Measurements from ENCODE around the gene TBXAS1. TPM values are rescaled to one million over a fixed set of nuclear protein-coding genes. Genes with fewer than 3 reads are reported as not detected.
"Not testable (repeated sequence)": the region's sequence is repeated elsewhere in the genome, so short reads cannot be mapped to it uniquely, and the experiment has no call there.

Gene TBXAS1
- total RNA-seq, 1 donor, result 67.8 TPM

DNA sequence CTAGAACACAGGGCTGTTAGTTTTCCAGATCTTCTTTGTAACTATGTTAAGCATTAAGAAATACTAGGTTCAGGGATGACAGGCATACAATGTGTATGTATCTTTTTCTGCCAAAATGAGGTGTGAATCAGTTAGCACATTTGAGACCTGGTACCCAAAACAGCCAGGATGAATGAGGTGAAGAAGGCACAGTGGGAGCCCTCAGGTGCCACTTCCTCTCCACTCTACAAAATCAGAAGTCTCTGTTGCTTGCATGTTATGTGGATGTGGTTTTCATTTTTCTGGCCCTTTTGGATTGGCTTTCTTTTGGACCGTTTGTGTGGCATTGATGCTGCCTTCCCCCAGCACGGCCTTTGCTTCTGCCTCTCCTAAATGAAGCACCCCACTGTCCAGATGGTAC lies 15.4 kb upstream of the TBXAS1 start:
- Histone ChIP-seq H3K4me1 (ENCODE audit: insufficient read depth, low read length) (no peaks in the 10 kb centered on the region), H3K9me3 (ENCODE audit: low read depth, low read length) (no peaks in the 10 kb centered on the region), H3K27me3 (ENCODE audit: insufficient read depth, low read length) (no peaks in the 10 kb centered on the region), H3K4me3 (ENCODE audit: low read length) (no peak overlapping the region)

DNA sequence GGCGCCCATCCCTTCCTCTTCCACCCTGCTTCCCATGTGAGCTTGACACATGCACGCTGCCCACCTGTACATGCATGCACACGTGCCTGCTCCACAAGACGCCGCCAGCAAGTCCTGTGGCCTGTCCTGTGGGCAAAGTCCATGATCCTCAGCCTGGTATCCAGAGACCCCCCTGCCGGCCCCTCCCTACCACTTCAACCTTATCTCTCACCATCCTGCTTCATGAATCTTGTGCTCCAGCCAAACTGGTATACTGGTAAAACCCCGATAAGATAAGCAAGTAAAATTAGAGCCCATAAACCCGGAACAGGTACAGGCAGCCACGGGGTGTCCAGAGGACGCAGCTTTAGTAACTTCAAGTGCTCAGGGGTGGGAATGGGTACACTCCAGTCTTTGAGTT lies 11.8 kb upstream of the TBXAS1 start:
- Histone ChIP-seq H3K27me3 (ENCODE audit: insufficient read depth, low read length) (no peaks in the 10 kb centered on the region), H3K4me3 (ENCODE audit: low read length) (no peak overlapping the region), H3K9me3 (ENCODE audit: low read depth, low read length) (no peaks in the 10 kb centered on the region), H3K4me1 (ENCODE audit: insufficient read depth, low read length) (peaks cover 4% of the 10 kb centered on the region)

DNA sequence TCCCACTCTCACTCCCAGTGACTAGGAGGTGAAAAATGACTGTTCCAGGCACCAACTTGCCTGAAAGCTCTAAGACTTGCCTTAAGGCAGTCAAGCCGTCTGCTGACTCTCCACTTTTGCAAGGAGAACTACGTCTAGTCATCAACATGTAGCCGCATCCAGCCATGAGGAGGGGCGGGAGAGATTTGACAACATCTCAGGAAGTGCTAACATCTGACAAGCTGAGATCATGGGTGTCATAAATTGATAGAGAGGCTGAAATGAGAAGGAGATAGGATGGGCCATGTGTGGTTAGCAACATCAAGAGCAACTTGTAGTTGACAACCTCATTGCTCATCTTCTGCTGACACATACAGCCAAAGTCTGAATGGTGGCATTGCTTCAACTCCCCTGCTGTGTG lies 9.0 kb upstream of the TBXAS1 start:
- Histone ChIP-seq H3K4me1 (ENCODE audit: insufficient read depth, low read length) (peaks cover 4% of the 10 kb centered on the region), H3K9me3 (ENCODE audit: low read depth, low read length) (no peaks in the 10 kb centered on the region), H3K4me3 (ENCODE audit: low read length) (no peak overlapping the region), H3K27me3 (ENCODE audit: insufficient read depth, low read length) (no peaks in the 10 kb centered on the region)

DNA sequence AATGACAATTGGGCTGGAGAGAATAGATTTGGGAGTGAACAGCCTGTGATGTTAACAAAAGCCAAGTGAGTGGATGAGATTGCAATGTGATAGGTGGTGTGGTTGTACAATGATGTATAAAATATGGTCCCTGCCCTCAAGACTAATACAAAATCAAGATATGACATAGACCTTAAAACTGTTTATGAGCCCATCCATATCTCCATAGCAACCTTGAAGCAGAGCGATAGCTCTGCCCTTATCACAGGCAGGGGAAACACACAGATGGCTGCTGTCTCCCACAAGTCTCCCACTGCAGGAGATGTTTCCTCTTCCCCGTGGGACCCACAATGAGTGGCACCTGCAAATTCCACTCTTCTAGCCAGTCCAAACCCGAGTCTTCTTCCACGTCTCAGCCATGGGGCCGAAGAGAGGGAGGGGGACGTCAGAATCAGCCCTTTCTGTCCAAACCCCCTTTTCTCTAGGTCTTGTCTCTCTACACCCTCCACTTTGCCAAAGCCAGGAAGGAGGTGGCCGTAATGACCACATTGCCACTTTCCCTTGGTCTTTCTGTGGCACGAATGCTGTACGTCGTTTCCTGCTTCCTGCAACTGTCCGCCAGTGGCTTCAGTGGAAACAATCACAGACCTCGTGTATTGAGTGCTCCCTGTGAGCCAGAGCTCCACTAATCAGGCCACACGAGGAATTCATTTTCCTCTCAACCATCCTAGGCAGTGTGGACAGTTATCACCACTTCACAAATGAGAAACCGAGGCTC lies 7.5 kb upstream of the TBXAS1 start:
- Histone ChIP-seq H3K9me3 (ENCODE audit: low read depth, low read length) (no peaks in the 10 kb centered on the region), H3K4me3 (ENCODE audit: low read length) (no peak overlapping the region), H3K4me1 (ENCODE audit: insufficient read depth, low read length) (peaks cover 4% of the 10 kb centered on the region), H3K27me3 (ENCODE audit: insufficient read depth, low read length) (no peaks in the 10 kb centered on the region)

DNA sequence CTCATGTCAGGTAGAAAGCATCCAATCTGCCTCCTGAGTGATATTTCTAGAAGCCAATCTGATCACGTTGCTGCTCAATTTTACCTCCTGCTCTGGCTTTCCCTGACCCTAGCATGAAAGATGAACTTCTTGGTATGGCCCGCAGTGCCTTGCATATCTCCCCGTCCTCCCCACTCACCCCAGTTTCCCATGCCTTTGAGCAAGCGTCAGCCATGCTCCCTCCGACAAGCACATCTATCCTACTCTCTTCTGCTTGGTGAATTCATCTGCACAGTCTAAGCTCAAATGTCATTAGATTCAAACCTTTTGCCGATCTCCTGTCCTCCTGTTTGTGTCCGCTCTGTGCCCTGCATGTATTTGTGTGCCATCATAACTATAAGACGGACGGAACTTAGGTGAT lies 6.2 kb upstream of the TBXAS1 start:
- peaks cover 4% of the 10 kb centered on the region for H3K4me1 ChIP-seq (ENCODE audit: insufficient read depth, low read length)
- H3K27me3 ChIP-seq (ENCODE audit: insufficient read depth, low read length), result no peaks in the 10 kb centered on the region
- H3K4me3 ChIP-seq (ENCODE audit: low read length), result no peak overlapping the region
- H3K9me3 ChIP-seq (ENCODE audit: low read depth, low read length), result no peaks in the 10 kb centered on the region

DNA sequence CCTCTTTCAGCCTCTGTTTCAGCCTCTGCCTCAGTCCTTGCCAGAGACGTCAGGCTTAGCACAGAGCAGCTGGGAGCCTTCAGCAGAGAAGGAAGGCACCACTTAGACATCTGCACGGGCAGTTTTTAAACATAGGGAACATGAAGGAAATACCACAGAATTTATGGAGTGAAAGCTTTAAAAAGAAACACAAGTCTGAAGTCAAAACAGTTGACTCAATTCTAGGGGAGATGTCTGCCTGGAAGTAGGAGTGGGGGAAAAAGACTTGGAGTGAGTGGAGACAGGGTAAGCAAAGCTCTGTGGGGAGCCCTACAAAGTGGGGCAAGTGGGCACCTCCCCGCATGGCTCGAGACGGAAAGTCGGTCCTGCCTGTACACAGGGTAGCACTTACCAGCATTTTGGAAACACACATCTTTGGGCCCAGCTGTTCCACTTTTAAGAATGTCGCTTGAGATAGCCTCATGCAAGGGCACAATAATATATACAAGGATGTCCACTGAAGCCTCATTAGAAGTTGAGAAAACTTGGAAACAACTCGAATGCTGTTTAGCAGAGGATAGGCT lies 5.0 kb upstream of the TBXAS1 start:
- Histone ChIP-seq H3K9me3 (ENCODE audit: low read depth, low read length) (no peaks in the 10 kb centered on the region), H3K4me3 (ENCODE audit: low read length) (no peak overlapping the region), H3K27me3 (ENCODE audit: insufficient read depth, low read length) (no peaks in the 10 kb centered on the region), H3K4me1 (ENCODE audit: insufficient read depth, low read length) (peaks cover 13% of the 10 kb centered on the region)

DNA sequence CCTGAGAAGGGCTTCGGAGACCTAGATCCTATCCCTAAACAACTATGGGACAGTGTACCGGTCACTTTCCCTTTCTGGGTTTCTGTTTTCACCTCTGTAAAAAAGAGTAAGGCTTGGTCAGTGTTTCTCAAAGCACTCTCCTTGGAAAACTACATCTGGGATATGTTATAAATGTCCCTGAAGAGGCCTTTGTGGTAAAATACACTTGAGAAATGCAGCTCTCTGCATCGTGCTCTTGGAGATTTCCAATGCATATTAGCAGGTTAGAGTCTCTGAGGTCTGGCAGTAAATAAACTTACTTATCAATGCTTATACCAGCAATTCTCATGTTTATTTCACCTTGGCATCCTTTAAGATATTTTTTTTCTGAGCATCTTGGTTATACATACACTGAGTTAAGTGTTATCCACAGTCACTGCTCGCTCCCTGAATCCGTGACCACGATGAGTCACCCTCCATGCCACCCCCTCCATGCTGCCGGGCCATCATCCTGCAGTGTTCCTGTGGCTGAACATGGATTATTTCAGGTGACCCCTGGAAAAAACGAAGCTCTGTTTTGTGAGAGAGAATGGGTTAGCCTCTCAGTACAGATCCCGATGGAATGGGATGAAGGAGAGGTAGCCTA lies 3.3 kb upstream of the TBXAS1 start:
- Histone ChIP-seq H3K4me1 (ENCODE audit: insufficient read depth, low read length) (peaks cover 20% of the 10 kb centered on the region), H3K9me3 (ENCODE audit: low read depth, low read length) (no peaks in the 10 kb centered on the region)

DNA sequence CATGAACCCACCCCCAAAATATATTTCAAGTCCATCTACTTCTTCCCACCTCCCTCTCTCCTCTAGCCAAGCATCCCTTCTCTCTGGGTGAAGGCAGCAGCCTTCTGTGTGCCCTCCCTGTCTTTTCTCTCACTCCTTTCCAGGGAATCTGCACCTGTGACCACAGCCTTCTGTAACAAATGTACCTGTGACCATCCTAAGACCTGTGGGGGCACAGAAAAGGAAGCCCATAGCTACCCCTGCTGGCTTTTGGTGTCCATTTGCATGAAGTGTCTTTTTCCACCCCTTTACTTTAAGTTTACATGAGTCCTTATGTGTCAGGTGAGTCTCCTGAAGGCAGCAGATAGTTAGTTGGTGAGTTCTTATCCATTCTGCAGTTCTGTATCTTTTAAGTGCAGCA lies 2.0 kb upstream of the TBXAS1 start:
- Histone ChIP-seq H3K4me3 (ENCODE audit: low read length) (no peak overlapping the region), H3K27me3 (ENCODE audit: insufficient read depth, low read length) (no peaks in the 10 kb centered on the region), H3K4me1 (ENCODE audit: insufficient read depth, low read length) (peaks cover 32% of the 10 kb centered on the region), H3K9me3 (ENCODE audit: low read depth, low read length) (no peaks in the 10 kb centered on the region)

More for the DNA sequence above, 3.3 kb upstream of the TBXAS1 start:
- H3K4me3 ChIP-seq (ENCODE audit: low read length), result no peak overlapping the region
- no peaks in the 10 kb centered on the region for H3K27me3 ChIP-seq (ENCODE audit: insufficient read depth, low read length)

DNA sequence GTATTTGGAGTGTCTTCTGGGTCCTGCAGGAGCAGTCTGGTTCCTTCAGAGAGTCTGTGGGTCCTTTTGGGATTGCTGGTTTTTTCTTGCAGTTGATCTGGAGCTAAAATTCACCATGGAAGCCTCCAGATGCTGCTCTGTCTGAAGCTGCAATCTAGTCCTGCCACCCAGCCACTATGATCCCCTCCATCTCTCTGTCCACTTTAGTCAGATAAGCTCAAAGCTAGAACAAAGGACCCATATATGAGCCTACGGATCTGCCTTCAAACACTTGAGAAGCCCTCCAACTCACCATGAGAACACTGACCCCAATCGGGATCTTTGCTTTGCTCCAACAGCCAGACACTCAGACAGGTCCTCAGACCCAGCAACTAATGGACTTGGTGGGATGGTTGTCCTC lies 618 bp upstream of the TBXAS1 start:
- Histone ChIP-seq H3K4me3 (ENCODE audit: low read length) (no peak overlapping the region), H3K9me3 (ENCODE audit: low read depth, low read length) (no peaks in the 10 kb centered on the region), H3K27me3 (ENCODE audit: insufficient read depth, low read length) (no peaks in the 10 kb centered on the region), H3K4me1 (ENCODE audit: insufficient read depth, low read length) (peaks cover 33% of the 10 kb centered on the region)

DNA sequence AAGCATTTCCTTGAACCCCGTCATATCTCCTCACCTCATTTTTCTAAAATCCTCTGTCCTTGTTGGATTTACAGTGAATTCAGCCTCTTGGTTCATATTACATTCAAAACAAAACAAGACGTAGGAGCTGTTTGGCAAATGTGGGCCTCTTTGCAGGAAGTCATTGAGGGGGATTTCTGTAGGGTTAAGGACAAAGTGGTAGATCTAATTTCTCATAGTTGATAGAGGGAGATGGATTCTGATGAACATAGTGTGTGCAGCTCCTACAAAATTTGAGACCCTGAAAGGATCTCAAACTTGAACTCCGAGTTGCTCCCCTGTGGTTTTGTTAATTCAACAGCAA lies 682 bp downstream of the TBXAS1 start:
- Histone ChIP-seq H3K27me3 (ENCODE audit: insufficient read depth, low read length) (no peaks in the 10 kb centered on the region), H3K4me1 (ENCODE audit: insufficient read depth, low read length) (peaks cover 33% of the 10 kb centered on the region), H3K4me3 (ENCODE audit: low read length) (peak overlapping the region; percentile 38), H3K9me3 (ENCODE audit: low read depth, low read length) (no peaks in the 10 kb centered on the region)

DNA sequence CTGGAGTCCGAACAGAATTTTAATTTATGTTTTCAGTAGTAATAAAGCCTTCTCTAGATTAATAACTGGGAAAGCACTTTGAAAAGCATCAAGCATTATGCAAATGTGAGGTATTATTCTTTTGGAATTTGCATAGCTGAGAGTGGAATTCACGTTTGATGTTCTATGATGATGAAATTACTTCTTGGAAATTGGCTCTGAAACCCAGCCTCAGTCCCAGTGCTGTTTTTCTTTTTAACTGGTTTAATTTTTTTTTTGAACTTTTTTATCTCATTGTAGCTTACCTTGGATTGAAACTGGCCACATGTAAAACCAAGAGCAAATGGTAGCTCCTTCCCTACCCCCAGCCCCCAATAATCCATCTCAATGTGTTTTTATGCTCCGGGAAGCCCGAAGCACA lies 1.2 kb downstream of the TBXAS1 start:
- H3K27me3 ChIP-seq (ENCODE audit: insufficient read depth, low read length), result no peaks in the 10 kb centered on the region
- no peaks in the 10 kb centered on the region for H3K9me3 ChIP-seq (ENCODE audit: low read depth, low read length)
- peak overlapping the region; percentile 38 for H3K4me3 ChIP-seq (ENCODE audit: low read length)
- H3K4me1 ChIP-seq (ENCODE audit: insufficient read depth, low read length), result peaks cover 33% of the 10 kb centered on the region

DNA sequence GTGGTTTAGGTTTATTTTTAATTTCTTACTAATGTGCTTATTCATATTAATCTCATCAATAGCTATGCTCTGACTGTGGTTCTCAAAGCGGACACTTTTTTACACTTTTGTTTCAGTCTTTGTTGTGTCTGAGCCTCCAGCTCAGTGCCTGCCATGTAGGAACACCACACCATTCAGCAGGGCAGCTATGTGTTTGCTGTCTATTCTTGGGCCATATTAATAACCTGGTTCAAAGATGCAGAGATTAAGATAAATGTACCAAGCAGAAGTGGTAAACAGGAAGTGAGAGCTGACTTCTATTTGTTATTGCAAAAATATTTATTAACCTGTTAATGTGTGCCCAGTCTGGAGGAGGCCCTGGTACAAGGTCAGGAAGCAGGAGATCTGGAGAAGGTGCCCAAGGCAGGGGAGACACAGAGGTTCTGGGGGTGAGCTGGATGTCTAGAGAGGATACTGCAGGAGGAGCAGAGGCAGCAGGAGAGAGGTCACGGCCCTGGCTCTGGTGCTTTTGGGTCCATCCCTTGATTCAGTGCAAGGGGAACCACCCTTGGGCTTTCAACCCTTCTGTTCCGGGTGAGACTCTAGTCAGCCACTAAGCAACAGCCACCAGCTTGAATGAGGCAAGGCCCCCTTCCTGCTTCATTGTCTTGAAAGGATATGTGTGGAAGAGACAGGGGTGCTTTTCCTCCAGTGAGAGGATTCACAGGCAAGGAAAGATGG lies 1.9 kb downstream of the TBXAS1 start:
- Histone ChIP-seq H3K4me3 (ENCODE audit: low read length) (peak overlapping the region; percentile 38), H3K27me3 (ENCODE audit: insufficient read depth, low read length) (no peaks in the 10 kb centered on the region), H3K9me3 (ENCODE audit: low read depth, low read length) (no peaks in the 10 kb centered on the region), H3K4me1 (ENCODE audit: insufficient read depth, low read length) (peaks cover 33% of the 10 kb centered on the region)

DNA sequence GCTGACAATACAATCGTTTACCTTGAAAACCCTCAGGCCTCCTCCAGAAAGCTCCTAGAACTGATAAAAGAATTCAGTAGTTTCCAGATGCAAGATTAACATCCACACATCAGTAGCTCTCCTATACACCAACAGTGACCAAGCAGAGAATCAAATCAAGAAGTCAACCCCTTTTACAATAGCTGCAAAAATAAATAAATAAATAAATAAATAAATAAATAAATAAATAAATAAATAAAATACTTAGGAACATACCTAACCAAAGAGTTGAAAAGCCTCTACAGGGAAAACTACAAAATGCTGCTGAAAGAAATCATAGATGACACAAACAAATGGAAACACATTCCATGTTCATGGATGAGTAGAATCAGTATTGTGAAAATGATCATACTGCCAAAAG lies 6.8 kb downstream of the TBXAS1 start:
- not testable (repeated sequence) for H3K27me3 ChIP-seq (ENCODE audit: insufficient read depth, low read length); H3K9me3 ChIP-seq (ENCODE audit: low read depth, low read length); H3K4me3 ChIP-seq (ENCODE audit: low read length)
- peaks cover 18% of the 10 kb centered on the region for H3K4me1 ChIP-seq (ENCODE audit: insufficient read depth, low read length)

DNA sequence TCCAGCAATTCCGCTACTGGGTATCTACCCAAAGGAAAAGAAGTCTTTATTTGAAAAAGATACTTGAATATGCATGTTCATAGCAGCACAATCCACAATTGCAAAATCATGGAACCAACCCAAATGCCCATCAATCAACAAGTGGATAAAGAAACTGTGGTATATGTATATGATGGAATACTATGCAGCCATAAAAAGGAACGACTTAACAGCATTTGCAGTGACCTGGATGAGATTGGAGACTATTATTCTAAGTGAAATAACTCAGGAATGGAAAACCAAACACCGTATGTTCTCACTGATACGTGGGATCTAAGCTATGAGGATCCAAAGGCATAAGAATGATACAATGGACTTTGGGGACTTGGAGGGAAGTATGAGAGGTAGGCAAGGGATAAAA lies 8.2 kb downstream of the TBXAS1 start:
- not testable (repeated sequence) for H3K4me3 ChIP-seq (ENCODE audit: low read length); H3K27me3 ChIP-seq (ENCODE audit: insufficient read depth, low read length); H3K9me3 ChIP-seq (ENCODE audit: low read depth, low read length)
- peaks cover 20% of the 10 kb centered on the region for H3K4me1 ChIP-seq (ENCODE audit: insufficient read depth, low read length)

DNA sequence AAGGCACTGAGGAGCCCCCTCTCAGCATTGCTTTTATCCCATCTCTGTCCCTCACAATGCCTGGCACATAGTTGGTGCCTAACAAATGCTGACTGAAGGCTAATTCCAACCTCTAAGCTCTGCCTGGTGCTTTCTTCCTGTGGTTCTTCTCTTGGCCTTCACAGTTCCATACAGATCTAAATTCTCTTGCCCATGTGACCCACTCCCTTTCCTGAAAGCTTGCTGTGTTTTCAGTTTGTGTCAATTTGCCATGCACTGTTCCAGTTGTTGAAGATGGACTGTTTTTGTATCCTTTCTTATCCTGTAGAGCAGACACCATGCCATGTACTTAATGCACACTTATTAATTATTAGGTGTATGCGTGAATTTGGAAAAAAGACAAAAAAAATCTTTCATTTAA lies 9.2 kb downstream of the TBXAS1 start:
- Histone ChIP-seq H3K4me1 (ENCODE audit: insufficient read depth, low read length) (peaks cover 24% of the 10 kb centered on the region), H3K4me3 (ENCODE audit: low read length) (no peak overlapping the region), H3K27me3 (ENCODE audit: insufficient read depth, low read length) (no peaks in the 10 kb centered on the region), H3K9me3 (ENCODE audit: low read depth, low read length) (no peaks in the 10 kb centered on the region)

All from mononuclear cell (primary cell).